NCI-H526 (cell line): ENCODE data around the gene CYP4F2.
"Not testable (repeated sequence)": the region's sequence is repeated elsewhere in the genome, so short reads cannot be mapped to it uniquely, and the experiment has no call there.

Experiments
- DNase-seq, 2 experiments: peaks; one replicate each; lab custom pipeline; 2025; lab: John Stamatoyannopoulos, UW

Gene CYP4F2

DNA sequence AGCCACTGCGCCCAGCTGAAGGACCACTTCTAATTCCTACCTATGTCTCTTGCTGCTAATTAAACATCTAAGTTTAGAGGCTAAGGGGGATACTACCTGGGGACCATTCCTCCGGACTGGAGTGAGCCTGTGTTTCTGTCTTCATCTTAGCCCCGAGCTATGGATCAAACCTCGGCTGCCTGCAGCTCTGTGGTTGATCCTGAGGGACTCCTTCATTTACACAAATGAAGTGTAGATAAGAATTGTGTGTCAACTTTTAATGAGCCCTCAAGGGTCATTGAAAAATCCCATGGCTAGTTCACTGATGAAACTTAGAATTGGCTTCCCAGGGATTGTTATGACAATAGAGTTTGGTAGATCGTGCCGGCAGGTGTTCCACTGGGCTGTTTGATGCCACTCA, 51.0 kb downstream of the CYP4F2 start:
- DNase-seq: no peak

DNA sequence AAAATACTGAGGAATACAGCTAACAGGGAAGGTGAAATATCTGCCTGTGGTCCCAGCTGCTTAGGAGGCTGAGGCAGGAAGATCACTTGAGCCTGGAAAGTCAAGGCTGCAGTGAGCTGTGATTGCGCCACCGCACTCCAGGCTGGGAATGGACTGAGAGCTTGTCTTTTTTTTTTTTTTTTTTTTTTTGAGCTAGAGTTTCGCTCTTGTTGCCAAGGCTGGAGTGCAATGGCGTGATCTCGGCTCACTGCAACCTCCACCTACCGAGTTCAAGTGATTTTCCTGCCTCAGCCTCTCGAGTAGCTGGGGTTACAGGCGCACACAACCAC, 54.0 kb downstream of the CYP4F2 start:
- DNase-seq: not testable (repeated sequence)

- no peak for DNase-seq
Measured at GRCh38 chr19:15843203-15843893, 54.5 kb downstream of the CYP4F2 start.

DNA sequence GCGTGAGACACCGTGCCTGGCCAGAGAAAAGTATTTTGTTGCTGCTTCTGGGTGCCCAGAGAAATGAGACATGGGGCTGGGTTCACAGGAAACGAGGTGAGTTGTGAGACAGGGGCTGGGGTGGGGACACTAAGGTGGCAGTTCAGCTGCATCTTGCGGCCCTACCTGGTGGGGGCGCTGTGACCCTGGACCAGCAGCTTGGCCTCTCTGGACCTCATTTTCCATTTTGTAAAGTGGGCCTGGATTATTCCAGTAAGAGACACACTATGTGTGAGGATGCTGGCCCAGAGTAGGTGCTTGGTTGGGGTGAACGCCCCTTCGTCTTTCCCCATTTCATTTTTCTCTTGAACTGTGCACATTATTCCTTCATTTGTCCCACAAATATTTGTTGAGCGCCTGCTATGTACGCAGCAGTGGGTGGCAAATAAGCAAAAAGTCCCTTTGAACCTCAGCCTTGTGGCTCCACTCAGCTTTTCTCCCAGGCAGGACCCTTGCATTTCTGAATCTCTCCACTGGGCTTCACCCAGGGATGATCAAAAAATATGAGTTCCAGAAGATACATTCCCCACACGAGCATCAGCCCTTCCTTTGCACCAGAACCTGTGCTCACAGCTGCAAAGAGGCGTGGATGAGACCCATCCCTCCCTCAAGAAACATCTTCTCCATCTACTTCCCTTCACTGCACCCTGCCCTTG, 55.9 kb downstream of the CYP4F2 start:
- no peak for DNase-seq

GRCh38 chr19:15840833-15841232, 57.0 kb downstream of the CYP4F2 start:
- DNase-seq: no peak

- not testable (repeated sequence) for DNase-seq
Measured at GRCh38 chr19:15839888-15840287, 58.0 kb downstream of the CYP4F2 start.

- no peak for DNase-seq
Measured at GRCh38 chr19:15838351-15838750, 59.5 kb downstream of the CYP4F2 start.

GRCh38 chr19:15837221-15837731, 60.6 kb downstream of the CYP4F2 start:
- DNase-seq: peak in 1 of 2 experiments; percentile 60

DNA sequence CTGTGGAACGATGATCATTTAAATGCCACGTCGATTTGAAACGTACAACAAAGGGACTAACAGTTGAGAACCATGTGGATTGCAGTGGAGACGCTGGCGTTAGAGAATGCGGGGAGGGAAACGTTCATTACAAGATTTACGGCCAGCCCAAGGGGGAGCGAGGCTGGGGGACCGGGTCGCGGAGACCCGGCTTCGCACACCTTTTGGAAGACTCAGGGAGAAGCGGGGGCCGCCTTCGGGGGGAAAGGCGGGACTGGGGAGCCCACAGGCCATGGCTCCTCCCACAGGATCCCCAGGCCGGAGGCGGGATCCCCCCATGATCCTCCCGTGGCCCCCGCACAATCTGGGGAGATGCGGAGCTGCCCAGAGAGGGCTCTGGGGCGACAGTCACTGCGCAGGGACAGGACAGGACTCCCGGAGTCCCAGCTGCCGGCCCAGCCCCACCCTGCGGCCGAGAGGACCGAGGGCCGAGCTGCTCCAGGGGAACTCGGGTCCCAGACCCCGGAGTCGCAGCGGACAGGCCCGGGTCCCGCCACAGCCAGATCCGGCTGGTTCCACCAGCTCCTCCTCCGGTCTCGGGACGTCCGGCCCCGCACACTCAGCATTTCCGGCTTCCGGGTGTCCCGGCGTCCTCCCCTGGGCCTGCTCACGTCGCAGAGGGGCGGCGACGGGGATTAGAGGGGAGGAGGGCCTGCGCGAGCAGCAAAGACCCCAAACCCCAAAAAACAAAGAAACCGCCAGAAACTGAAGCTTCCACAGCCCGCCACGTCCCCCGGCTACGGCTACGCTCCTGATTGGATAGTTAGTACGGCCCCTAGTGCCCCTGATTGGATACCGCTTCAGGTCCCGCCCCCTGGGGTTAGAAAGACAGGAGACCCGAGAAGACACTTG, 61.3 kb downstream of the CYP4F2 start:
- peak; percentile 89 to 94 for DNase-seq

GRCh38 chr19:15835565-15836329, 62.1 kb downstream of the CYP4F2 start:
- DNase-seq: not testable (repeated sequence)

DNA sequence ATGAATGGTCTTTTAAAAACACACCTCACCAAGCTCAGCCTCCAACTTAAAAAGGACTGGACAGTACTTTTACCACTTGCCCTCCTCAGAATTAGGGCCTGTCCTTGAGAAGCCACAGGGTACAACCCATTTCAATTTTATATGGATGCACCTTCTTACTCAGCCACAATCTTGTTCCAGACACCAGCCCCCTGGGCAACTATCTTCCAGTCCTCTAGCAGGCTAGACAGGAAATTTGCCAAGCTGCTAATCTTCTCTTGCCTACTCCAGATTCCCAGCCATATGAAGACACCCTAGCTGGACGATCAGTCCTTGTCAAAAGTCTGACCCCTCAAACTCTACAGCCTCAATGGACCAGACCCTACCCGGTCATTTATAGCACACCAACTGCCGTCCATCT, 63.6 kb downstream of the CYP4F2 start:
- DNase-seq: not testable (repeated sequence)

DNA sequence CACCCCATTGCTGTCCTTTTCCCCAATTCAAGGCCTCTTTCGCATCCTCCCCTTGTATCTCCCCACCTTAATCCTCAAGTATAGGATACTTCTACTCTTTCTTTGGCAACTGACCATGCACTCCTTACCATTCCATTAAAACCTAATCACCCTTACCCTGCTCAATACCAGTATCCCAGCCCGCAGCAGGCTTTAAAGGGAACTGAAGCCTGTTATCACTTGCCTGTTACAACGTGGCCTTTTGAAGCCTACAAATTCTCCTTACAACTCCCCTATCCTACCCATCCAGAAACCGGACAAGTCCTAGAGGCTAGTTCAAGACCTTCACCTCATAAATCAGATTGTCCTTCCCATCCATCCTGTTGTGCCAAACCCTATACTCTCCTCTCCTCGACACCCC, 66.2 kb downstream of the CYP4F2 start:
- DNase-seq: no peak

- DNase-seq: no peak
Measured at GRCh38 chr19:15829786-15830185, 68.1 kb downstream of the CYP4F2 start.

- DNase-seq: no peak
Measured at GRCh38 chr19:15829306-15829698, 68.6 kb downstream of the CYP4F2 start.

- DNase-seq: not testable (repeated sequence)
Measured at GRCh38 chr19:15828611-15829305, 69.1 kb downstream of the CYP4F2 start.

- no peak for DNase-seq
Measured at GRCh38 chr19:15828121-15828610, 69.7 kb downstream of the CYP4F2 start.
